ENCODE results near the gene PNPLA2. TPM values are rescaled to one million over a fixed set of nuclear protein-coding genes. Genes with fewer than 3 reads are reported as not detected.

PNPLA2 gene
- total RNA-seq, 1 experiment from 2014 or later = 202 TPM

DNA sequence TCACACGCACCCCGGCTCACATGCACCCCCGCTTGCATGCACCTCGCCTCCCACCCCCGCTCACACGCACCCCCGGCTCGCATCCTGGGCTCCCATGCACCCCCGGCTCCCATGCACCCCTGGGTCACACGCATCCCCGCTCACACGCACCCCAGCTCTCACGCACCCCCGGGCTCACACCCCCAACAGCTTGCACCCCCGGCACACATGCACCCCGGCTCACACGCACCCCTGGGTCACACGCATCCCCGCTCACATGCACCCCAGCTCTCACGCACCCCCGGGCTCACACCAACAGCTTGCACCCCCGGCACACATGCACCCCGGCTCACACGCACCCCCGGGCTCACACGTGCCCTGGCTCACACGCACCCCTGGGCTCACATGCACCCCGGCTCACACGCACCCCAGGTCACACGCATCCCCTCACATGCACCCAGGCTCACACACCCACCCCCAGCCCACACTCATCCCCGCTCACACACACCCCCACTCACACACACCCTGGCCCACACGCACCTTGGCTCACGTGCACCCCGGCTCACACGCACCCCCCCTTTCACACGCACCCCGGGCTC lies 40.1 kb downstream of the PNPLA2 start:
- DNase-seq (ENCODE audit: low spot score) = no peak

DNA sequence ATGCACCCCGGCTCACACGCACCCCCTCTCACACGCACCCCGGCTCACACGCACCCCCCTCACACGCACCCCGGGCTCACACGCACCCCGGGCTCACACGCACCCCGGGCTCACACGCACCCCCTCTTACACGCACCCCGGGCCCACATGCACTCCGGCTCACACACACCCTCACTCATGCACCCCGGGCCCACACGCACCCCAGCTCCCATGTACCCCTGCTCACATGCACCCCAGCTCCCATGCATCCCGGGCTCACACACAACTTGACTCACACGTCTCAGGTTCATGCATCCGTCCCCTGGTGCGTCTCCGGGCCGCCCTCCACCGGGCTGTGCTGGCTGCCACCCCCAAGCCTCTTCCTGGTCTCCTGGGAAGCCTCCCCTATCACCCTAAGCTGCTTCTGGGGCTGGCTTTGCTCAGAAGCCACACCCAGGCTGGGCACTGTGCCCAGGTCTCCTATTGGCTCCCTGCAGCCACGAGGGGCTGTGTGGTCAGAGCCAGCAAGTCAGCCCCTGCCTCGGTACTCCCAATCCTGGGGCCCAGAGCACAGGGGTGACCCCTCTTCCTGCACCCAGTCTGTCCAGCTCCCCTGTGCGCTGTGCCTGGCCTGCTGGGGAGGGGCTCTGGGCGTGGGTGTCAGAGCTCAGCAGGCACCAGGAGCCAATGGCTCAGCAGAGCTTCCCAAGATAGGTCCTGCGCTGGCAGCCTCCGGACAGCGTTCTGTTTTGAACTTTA lies 40.8 kb downstream of the PNPLA2 start:
- DNase-seq (ENCODE audit: low spot score) = peak; percentile 52

DNA sequence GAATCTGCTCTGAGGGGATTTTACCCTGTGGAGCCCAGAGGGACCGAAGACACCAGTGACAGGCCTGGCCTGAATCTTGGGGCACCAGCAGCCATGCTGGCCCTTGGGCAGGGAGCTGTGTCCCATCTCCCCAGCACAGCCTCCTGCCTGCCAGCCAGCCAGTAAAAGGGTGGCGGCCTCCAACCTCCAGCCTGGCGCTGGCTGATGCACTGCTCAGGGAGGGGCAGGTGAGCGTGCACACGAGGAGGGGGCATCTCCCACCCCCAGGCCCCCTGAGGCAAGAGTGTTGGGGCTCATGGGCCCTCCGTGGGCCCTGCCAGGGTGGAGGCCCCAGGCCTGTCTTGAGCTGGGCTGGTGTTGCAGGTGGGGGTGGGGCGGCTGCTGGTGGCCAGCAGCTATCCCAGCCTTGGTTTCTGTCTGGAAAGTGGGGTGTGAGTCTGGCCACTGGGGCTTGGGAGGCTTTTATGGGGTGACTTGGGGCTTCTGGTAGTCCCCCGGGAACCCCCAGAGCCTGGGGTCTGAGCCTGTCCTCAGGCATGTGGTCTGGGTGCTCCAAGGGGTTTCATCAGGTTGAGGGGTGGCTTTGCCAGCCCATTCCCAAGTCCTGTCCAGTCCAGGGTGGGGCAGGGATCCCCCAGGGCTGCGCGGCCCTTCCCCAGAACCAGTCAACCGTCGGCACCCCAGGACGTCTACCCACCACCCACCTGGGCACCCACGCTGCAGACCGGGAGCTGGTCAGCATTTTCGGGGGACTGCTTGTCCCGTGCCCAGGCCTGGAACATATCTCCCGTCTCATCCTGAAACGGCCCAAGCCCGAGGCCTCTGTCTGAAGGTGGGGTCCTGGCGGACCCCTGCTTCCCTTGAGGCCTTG lies 41.8 kb downstream of the PNPLA2 start:
- DNase-seq (ENCODE audit: low spot score) = no peak

DNA sequence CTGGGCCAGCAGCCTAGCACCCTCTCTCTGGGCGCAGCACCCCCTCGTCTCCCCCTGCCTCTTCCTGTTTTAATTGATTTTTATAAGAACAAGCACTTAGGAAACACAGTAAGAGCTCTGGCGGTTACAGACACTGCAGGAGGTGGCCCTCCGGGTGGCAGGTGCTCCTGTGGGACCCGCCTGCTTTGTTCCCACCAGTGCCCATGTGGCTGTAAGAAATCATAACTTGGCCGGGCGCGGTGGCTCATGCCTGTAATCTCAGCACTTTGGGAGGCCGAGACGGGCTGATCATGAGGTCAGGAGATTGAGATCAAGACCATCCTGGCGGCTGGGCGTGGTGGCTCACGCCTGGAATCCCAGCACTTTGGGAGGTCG lies 42.4 kb downstream of the PNPLA2 start:
- no peak for DNase-seq (ENCODE audit: low spot score)

DNA sequence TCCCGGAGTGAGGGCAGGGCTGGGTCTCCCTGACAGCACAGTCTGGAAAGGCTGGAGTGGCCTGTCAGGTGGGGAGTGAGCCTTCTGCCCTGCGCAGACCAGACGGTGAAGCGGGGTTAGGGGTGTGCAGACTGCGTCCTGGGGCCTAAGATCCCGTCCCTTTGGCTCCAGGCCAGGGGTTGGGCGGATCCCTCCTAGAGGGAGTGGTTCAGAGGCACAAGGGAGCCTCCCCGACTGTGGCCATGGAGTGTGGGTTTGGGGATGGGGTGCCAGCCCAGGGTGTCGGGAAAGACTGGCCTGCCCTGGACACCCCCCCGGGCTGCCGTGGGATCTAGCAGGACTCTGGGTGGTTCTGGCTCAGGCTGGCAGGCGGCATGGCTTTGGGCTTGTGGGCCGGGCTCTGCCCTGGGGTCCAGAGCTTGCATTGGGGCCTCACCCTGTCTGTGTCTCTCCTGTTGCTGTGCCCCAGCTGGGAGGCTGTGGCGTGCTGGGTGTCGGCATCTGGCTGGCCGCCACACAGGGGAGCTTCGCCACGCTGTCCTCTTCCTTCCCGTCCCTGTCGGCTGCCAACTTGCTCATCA lies 43.5 kb downstream of the PNPLA2 start:
- peak; percentile 40 for DNase-seq (ENCODE audit: low spot score)

DNA sequence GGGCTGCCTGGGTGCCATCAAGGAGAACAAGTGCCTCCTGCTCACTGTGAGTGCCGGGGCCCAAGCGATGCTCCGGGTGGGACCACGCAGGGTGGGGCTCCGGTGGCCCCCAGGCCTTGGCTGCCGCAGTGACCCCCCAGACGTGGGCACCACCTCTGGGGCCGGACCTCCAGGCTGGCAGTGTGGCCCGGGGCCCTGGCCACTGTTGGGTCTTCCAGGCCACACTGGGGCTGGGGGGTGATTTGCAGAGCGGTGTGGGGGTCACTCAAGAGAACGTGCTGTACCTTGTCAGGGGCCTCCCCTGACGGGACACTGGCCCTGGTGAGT lies 43.9 kb downstream of the PNPLA2 start:
- no peak for DNase-seq (ENCODE audit: low spot score)

DNA sequence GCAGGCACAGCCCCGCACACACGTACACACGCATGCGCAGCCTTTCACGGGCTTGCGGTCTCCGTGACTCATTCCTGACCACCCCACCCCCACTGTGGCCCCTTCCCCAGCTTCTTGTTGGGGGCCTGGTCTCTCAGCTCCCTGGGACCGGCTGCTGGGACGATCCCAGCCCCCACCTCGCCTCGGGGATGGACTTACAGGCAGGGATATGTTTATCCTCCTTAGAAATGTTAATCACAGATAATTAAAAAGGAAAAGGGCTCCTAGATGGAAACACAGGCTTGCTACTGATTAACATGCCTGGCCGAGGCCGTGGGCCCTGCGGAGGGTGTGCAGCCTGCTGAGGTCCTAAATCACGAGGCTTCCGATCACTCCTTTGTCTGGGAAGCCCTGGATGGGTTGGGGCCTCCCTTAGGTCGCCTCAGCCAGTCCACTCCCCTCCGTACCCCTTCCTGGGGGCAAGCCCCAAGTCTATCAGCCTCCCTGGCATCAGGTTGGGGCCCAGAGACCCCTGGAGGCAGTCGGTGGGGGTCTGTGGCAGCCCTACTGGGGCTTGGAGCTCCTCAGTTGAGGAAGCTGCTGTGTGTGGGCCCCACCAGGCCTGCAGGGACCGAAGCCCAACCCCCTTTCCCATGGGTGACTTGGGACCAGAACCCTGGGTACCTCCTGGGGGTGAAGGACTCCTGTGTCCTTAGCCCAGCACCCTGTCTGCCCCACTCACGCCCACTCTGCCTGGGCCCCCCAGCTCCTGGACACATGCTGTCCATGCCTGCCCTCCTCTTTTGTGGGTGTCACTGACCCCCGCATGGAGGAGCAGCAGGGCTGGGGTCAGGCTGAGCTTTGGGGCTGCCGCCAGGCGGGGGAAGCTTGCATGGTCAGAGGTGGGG lies 44.6 kb downstream of the PNPLA2 start:
- DNase-seq (ENCODE audit: low spot score) = no peak

DNA sequence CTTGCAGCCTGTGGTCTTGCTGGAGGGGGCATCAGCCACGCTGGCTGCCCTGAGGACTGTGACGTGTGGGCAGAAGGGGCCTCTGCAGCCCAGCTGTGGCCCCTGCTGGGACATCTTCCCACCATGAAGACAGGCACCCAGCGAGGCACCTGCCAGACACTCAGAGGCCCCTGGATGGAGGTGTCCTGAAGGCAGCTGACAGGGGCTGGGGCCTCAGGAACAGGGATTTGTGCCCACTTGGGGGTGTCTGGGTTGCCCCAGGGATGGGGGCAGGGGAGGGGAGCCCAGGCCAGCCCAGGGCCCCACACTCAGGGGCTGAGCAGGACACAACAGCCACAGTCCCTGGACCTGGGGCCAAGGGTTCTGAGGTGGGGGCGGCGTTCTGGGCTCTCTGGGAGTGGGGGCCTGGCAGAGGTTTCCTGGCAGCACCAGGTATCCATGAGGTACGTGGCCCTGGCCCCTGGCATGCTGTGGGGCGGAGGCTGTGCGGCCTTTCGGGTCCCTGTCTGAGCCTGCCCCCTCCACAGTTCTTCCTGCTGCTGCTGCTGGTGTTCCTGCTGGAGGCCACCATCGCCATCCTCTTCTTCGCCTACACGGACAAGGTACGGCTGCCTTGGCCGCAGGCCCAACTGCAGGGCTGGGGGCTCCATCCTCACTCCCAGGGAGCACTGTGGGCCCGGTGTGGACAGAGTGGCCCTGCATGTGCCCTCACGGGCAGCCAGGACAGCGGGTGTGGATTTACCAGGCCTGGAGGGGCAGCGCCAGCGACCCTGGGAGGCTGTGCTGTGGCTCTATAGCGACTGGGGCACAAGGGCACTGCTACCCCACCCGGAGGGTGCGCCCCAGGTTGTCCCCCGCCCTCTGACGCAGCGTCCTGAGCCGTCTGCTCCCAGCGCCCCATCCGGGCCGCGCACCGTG lies 45.5 kb downstream of the PNPLA2 start:
- no peak for DNase-seq (ENCODE audit: low spot score)

DNA sequence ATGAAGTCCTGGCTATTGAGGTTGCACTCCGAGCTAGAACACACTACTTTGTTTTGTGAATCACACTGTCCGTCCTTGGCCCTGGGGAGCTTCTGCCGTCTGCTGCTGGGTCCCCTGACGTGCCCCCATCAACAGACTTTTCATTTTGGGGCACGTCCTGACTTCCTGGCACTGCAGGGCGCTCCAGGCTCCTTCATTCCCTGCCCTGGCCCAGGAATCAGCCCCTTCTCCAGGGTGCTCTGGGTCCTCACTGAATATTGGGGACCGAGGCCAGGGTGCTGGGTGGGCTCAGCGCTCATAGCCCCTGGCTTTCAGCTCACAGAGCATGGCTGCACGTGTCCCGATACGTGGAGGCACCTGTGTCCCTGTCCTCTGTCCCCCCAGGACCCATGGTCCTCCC lies 46.2 kb downstream of the PNPLA2 start:
- DNase-seq (ENCODE audit: low spot score) = no peak

DNA sequence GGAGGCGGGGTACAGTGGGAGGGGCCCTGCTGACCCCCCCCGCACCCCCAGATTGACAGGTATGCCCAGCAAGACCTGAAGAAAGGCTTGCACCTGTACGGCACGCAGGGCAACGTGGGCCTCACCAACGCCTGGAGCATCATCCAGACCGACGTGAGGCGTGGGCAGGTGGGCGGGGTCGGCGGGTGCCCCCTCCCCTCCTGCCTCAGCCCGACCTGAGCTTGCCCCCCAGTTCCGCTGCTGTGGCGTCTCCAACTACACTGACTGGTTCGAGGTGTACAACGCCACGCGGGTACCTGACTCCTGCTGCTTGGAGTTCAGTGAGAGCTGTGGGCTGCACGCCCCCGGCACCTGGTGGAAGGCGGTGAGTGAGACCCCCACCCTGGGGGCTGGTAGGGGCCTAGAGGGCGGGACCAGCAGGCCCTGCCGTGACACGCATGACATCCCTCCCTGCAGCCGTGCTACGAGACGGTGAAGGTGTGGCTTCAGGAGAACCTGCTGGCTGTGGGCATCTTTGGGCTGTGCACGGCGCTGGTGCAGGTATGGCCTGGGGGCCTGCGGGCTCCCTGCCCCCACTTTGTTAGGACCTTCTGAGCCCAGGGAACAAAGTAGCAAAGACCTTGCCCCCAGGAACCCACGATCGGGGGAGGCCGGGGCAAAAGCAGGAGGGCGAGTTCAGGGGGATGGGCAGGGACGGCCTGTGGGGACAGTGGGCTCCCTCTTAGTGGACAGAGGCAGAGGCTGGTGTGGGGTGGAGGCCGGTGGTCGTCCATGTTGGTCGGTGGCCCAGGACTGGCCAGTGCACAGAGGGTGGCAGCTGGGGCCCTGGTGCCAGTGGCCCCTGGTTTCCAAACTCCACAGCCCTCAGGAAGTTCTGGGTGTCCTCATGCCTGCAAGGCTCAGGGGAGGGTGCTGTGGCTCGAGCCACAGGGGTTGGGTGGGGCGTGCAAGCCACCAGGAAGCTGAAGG lies 47.0 kb downstream of the PNPLA2 start:
- no peak for DNase-seq (ENCODE audit: low spot score)

DNA sequence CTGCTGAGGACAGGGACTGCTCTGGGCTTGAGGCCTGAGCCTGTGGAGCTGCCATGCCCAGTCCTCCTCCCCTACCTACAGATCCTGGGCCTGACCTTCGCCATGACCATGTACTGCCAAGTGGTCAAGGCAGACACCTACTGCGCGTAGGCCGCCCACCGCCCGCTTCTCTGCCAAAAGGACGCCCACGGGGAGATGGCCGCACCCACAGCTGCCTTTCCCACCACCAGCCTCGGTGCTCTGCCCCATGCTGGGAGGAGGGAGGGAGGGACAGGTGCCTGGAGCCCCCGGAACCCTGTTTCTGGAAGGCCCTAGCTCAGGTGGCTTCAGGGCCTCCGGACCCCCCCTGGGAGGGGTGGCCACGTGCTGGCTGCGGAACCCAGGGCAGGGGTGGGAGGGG lies 47.8 kb downstream of the PNPLA2 start:
- DNase-seq (ENCODE audit: low spot score) = no peak

DNA sequence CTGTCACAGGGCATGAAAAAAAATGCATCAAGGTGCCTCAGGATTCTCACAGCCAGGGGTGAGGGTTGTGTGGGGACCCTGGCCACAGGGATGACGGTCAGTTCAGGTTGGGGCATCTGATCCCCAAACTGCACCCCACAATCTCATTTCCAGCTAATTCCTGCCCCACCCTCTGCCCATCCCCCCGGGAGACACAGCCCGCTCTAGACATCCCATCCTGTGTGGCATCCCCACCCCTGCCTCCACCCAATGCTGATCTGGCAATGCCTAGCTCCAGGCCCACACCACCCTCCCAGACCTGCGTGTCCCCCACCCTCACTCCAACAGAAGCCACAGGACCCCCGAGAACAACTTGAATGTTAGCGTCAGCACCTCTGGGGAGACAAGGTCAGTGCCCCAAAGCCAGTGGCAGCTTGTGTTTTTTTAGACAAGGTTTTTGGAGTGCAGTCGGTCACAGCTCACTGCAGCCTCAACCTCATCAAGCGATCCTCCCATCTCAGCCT lies 49.2 kb downstream of the PNPLA2 start:
- no peak for DNase-seq (ENCODE audit: low spot score)

DNA sequence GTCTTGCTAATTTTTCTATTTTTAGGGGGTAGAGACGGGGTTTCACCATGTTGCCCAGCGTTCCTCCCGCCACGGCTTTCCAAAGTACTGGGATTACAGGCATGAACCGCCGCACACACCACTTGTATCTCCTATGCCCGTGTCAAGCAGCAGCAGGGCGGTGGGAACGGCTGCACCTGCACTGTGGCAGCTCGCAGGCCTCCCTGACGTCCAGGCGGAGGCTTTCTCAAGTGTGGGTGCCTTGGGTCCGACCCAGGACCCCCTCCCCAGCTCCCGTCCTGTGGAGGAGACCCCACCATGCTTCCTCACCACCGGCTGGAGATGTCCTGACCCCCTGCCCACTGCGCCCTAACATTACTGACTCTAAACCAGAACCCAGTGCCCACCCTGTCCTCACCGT lies 49.7 kb downstream of the PNPLA2 start:
- no peak for DNase-seq (ENCODE audit: low spot score)

DNA sequence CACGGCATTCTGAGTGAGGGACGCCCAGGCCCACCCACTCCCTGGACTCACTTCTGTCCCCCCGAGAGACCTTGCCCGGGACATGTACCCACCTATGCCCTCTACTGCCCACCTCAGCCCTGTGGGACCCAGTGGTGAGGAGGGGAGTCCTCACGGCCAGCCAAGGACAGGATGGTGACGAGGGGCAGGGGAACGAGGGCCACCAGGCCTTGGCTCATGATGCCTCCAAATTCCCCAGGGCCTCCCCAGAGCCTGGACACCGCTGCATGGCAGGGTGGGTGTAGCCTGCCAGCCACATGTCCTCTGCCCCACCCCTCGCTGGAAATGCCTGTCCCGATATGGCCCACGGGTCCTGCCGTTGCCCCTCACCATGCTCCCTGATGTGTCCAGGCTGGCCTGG lies 50.1 kb downstream of the PNPLA2 start:
- no peak for DNase-seq (ENCODE audit: low spot score)

DNA sequence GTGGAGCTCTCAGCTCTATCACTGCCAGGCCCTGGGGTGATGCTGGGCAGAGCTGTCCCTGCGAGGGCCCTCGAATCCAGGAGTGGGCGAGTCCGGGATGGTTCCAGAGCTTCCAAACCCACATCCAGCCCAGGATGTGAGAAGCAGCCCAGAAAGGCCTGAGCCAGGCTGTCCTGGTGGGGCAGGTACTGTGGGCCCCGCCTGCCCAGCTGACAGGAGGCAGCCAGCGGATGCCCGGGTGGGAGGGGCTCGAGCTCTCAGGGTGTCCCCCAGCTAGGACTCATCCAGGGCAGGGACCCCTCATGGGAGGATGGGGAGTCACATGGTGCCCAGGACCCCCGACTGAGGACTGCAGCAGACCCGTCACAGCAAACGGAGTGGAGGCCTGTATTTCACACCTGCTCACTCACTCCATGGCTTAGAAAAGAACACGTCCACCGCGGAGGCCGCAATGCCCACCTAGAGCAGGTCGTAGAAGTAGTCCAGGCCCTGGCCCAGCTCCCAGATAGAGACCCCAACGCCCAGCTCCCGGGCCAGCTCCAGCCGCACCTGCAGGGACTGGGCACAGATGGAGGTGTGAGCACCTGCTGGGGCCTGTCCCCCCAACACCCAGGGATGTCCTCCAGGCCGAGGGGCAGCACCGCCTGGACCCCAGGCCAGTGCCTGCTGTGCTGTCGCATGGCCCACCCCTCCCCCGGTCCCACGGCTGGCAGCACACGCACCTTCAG lies 50.8 kb downstream of the PNPLA2 start:
- no peak for DNase-seq (ENCODE audit: low spot score)

DNA sequence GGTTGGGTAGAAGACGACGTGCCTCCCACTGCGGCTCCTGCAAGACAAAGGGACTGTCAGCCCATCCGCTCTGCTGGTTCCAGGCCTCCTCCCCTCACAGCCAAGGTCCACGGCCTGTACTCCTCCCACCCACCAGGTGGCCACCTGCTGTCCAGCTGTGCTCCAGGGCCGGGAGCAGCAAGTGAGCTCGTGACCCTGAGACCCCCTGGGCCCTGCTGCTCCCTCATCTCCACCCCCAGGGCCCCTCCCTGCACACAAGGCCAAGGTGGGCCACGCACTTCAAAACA lies 51.4 kb downstream of the PNPLA2 start:
- no peak for DNase-seq (ENCODE audit: low spot score)

DNA sequence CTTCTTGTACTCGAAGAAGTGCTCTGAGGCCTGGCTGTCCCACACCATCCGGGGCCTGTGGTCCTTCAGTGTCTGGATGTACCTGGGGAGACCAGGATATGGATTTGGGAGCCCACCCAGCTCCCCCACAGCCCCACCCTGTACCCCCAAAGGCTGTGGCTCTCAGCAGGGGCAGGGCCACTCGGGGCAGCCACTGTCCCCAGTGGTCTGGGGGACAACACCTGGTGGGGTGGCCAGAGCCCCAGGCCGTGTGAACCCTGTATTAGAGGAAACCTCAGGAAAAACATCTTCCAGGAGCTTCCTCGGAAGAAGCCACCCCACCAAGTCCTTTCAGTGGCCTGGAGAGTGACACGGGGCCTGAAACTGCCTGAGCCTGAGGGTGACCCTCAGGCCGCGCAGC lies 51.7 kb downstream of the PNPLA2 start:
- DNase-seq (ENCODE audit: low spot score) = no peak

DNA sequence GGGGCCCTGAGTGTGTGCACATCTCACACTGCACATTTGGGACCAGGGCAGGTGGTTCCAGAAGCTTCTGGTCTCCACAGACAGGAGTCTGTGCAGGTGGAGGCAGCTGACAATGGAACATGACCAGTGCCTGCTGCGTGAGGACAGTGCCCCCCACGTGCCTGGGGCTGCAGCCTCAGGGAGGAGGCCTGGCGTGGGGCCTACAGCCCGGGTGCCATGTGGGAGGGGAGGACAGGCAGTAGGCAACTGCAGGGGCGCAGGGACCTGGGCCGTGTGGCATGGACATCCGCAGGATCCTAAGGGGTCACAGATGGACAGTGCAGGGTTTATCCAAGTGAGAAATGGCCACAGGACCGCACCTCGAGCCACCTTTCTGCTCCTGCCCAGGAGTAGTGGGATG lies 52.8 kb downstream of the PNPLA2 start:
- no peak for DNase-seq (ENCODE audit: low spot score)

DNA sequence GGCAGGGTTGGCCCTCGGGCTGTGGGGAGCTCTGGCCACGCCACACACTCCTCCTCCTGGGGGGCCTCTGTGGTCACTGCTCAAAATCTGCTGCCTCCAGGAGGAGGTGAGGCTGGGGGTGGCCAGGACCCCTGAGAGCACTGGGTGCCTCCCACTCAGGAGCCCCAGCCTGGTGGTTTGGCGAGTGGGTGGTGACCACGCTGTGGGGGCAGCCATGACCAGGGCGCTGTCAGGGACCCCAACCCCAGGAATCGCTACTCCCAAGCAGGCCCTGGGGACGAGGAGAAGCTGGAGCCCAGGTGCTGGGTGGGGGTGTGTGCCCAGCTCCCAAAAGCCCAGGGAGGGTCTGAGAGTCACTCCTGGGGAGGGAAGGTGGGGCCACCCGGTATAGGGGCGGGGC lies 54.1 kb downstream of the PNPLA2 start:
- no peak for DNase-seq (ENCODE audit: low spot score)

Data from HT-29 (cell line).